Peyer's patch (tissue), 4 donors: ENCODE results near the gene MYPN.

Source experiments
- CTCF ChIP-seq, 6 experiments: fragments of 450-650 bp in 4 of 6; fragments of 200-600 bp in 2 of 6; sonication (generic) in 1 of 6; IDR thresholded peaks; one replicate each; pipeline ENCODE4 v1.5.1; 2017 to 2019; ENCODE audit warnings: antibody characterized with exemption in 6 of 6, mild to moderate bottlenecking in 3 of 6, moderate library complexity in 1 of 6
- POLR2A ChIP-seq, 2 donors: fragments of 450-650 bp; IDR thresholded peaks; one replicate each; pipeline ENCODE4 v1.5.1; 2017; ENCODE audit warnings: antibody characterized with exemption in 2 of 2, mild to moderate bottlenecking in 2 of 2, moderate library complexity in 2 of 2

GRCh38 chr10:68110027-68110426, 739 bp downstream of the MYPN start:
- TF ChIP-seq POLR2A (IDR thresholded peaks at IDR 0.05) (no peak), CTCF (IDR thresholded peaks at IDR 0.05) (no peak)
